HUES6 (cell line): ENCODE data around the gene TRMT44.

ENCODE experiments used
- H3K27ac ChIP-seq: 2 replicates; pipeline ENCODE4 v1.7.0; 2013; ENCODE audit warnings: low read depth, mild to moderate bottlenecking, low read length, inconsistent platforms
- H3K27me3 ChIP-seq: 2 replicates; pipeline ENCODE4 v1.6.1; 2013; ENCODE audit warnings: low read length; ENCODE audit not compliant: control insufficient read depth, insufficient read depth
- H3K36me3 ChIP-seq: 2 replicates; pipeline ENCODE4 v1.6.1; 2013; ENCODE audit warnings: low read length; ENCODE audit not compliant: control insufficient read depth, insufficient read depth
- H3K4me1 ChIP-seq: 2 replicates; pipeline ENCODE4 v1.6.1; 2013; ENCODE audit warnings: low read length; ENCODE audit not compliant: control insufficient read depth, insufficient read depth
- H3K4me3 ChIP-seq: 2 replicates; pipeline ENCODE4 v1.5.1; 2013; ENCODE audit warnings: low read depth, low read length
- H3K9ac ChIP-seq: one replicate; pipeline ENCODE4 v1.6.1; 2013; ENCODE audit warnings: mild to moderate bottlenecking, low read length
- H3K9me3 ChIP-seq: 2 replicates; pipeline ENCODE4 v1.6.1; 2013; ENCODE audit warnings: low read depth, low read length; ENCODE audit not compliant: control insufficient read depth, insufficient read depth

Gene TRMT44

DNA sequence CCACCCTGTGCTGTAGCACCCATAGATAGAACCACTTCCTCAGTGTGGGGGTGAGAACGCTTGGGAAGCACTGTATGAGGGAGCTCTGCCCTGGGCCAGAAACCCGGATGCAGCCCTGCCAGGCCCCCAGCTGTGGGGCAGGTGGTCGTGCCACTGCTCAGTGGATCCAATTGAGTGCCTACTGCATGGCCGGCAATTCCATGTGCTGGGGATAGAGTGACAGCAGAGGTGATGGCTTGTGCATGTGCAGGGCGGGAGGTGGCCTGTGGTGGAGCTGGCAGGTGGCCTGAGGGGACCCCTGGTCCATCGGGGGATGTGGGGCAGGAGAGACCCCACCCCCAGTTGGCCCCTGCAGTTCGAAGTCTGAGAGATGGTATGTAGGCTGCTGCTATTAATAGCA, 60.4 kb downstream of the TRMT44 start:
- Histone ChIP-seq H3K9me3 (peaks cover 21% of the 10 kb centered on the region), H3K27me3 (no peaks in the 10 kb centered on the region), H3K36me3 (no peaks in the 10 kb centered on the region), H3K9ac (no peak overlapping the region), H3K4me3 (no peak overlapping the region), H3K4me1 (peaks cover 8% of the 10 kb centered on the region), H3K27ac (no peak overlapping the region)

GRCh38 chr4:8501781-8502180, 61.2 kb downstream of the TRMT44 start:
- H3K27me3 ChIP-seq: no peaks in the 10 kb centered on the region
- no peak overlapping the region for H3K4me3 ChIP-seq
- H3K9me3 ChIP-seq: peaks cover 21% of the 10 kb centered on the region
- no peak overlapping the region for H3K9ac ChIP-seq
- no peak overlapping the region for H3K27ac ChIP-seq
- H3K4me1 ChIP-seq: peaks cover 16% of the 10 kb centered on the region
- H3K36me3 ChIP-seq: no peaks in the 10 kb centered on the region

DNA sequence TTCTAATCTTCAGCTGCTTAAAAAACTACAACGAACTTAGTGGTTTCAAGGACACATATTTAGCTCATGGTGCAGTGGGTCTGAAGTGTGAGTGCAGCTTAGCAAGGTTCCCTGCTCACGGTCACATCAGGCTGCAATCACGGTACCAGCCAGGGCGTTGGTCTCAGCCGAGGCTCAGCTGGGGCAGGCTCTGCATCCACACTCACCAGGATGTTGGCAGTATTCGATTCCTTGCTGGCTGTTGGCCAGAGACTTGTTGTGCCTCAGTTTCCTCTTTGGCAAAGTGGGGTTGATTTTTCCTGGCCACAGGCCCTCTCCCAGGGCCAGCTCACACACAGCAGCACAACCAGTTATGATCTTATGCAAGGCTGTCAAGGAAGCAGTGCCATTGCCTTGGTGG, 61.8 kb downstream of the TRMT44 start:
- no peak overlapping the region for H3K9ac ChIP-seq
- H3K9me3 ChIP-seq: peaks cover 18% of the 10 kb centered on the region
- H3K27ac ChIP-seq: no peak overlapping the region
- no peaks in the 10 kb centered on the region for H3K27me3 ChIP-seq
- peaks cover 22% of the 10 kb centered on the region for H3K4me1 ChIP-seq
- H3K4me3 ChIP-seq: no peak overlapping the region
- no peaks in the 10 kb centered on the region for H3K36me3 ChIP-seq

DNA sequence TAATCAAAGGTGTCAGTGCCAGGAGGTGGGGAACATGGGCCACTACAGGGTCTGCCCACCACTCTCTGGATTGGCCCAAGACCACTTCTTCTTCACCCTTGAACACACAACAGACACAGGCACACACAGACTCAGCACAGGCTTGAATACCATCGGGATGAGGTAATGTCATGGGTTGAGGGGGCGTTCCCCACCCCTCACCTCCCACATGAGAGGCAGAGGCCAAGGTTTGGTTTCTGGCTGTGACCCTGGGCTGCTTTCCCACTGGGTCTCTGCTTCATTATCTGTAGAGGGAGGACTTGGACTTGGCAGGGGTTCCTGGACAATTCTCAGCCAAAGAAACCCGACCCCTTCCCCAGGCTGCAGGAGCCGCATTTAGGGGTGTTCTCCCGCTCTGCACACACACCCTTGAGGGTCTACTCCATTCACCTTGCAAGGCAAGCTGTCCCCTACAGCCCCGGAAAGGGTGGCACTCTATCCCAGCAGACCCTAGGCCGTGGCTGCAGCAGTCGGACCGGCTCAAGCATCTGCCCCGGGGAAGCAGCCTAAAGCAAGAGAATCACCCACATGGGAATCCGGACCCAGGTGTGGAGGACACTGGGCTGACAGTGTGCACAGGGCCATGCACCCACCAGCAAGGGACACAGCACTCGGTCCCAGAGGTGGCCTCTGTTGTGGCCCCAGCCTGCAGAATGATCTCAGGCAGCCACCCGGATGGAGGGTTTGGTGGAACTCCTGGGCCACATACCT, 62.4 kb downstream of the TRMT44 start:
- peaks cover 26% of the 10 kb centered on the region for H3K4me1 ChIP-seq
- H3K9ac ChIP-seq: no peak overlapping the region
- H3K27ac ChIP-seq: no peak overlapping the region

DNA sequence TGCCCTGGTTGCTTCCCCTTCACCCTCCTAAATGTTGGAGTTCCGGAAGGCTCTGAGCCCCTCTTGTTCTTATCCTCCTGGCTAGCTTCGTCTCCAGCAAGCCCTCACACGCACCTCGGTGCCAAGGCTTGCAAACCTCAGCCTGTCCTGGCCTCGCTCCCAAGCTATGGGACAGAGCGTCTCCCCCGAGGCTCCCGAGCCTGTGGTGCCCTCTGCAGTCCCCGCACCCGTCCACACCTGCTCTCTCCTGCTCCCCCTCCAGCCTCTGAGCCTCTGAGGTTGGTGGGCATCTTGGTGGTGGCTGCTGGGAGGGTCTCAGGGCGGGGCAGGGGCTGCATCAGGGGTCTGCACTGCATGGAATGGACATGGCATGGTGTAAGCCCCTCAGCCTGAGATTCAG, 63.2 kb downstream of the TRMT44 start:
- H3K4me1 ChIP-seq: peaks cover 26% of the 10 kb centered on the region
- H3K9ac ChIP-seq: no peak overlapping the region

More for the DNA sequence above, 62.4 kb downstream of the TRMT44 start:
- Histone ChIP-seq H3K4me3 (no peak overlapping the region), H3K27me3 (no peaks in the 10 kb centered on the region), H3K9me3 (peaks cover 13% of the 10 kb centered on the region), H3K36me3 (no peaks in the 10 kb centered on the region)

DNA sequence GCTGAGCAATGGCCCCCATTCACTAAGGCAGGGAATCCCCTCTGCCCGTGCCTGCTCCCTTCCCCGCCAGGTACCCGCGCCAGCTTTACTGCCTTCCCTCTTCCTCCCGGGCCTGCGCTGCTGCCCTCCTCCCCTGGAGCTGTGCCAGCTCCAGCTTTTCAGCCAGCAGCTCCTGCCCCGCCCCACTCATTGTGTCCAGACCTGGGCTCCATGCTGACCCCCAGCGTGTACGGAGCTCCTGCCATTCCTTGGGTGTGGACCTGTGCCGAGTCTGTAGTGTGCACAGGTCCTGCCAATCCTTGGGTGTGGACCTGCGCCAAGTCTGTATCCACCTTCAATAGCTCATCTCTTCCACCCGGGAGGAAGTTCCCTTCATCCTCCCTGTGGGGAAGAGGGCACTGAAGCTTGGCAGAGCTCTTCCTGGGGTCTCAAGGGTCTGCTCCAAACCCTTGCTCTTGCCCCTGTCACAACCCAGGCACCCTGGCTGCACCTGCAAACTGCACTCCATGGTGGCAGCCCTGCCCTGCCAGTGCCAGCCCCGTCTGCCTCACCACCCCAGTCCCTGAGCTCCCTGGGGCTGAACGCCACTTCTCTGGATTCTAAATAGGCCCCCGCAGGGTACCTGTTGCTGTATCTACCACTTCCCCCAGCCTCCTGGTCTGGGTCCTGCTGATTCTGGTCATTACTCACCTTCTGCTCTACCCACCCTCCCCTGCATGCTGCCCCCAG, 63.9 kb downstream of the TRMT44 start:
- Histone ChIP-seq H3K36me3 (no peaks in the 10 kb centered on the region), H3K9me3 (peaks cover 10% of the 10 kb centered on the region), H3K4me3 (no peak overlapping the region), H3K27ac (no peak overlapping the region), H3K27me3 (no peaks in the 10 kb centered on the region), H3K9ac (no peak overlapping the region), H3K4me1 (peaks cover 26% of the 10 kb centered on the region)

More for the DNA sequence above, 63.2 kb downstream of the TRMT44 start:
- Histone ChIP-seq H3K4me3 (no peak overlapping the region), H3K27me3 (no peaks in the 10 kb centered on the region), H3K9me3 (peaks cover 12% of the 10 kb centered on the region), H3K36me3 (no peaks in the 10 kb centered on the region), H3K27ac (no peak overlapping the region)

DNA sequence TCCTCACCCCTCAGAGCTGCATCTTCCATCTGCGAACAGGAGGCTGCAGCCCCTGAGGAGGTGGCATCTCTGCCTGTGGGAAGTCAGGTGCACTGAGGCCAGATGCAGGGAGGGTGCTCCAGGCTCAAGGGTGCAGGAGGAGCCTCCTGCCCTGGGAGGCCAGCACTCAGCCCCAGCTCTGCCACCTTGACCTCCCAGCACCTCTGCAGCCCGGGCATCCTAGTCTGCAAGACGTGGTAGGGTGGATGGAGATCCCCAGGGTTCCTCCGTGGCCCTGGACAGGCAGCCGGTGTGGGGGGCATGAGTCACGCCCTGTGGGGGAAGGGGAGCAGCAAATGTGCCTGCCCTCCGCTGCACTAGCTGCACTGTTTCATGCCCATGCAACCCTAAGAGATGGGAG, 64.7 kb downstream of the TRMT44 start:
- Histone ChIP-seq H3K9me3 (peaks cover 10% of the 10 kb centered on the region), H3K9ac (no peak overlapping the region)

DNA sequence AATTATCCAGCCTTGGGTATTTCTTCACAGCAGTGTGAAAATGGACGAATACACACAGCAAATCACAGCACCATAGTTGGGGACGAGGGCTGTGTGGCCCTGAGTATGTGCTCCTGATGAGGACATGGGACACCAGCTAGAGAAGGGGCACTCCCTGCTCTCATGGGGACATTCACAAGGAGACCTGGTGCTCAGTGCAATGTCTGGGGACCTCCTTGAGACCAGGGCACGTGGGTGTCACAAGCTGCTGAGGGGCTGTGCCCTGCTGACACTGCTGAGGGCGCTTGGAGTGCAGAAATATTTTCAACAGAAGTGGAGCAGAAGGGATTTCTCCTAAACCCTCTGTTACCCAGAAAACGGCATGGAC, 65.4 kb downstream of the TRMT44 start:
- peaks cover 10% of the 10 kb centered on the region for H3K9me3 ChIP-seq
- H3K27me3 ChIP-seq: no peaks in the 10 kb centered on the region
- no peak overlapping the region for H3K27ac ChIP-seq
- no peaks in the 10 kb centered on the region for H3K36me3 ChIP-seq
- peaks cover 26% of the 10 kb centered on the region for H3K4me1 ChIP-seq
- peak overlapping the region; percentile 9 for H3K9ac ChIP-seq
- no peak overlapping the region for H3K4me3 ChIP-seq

More for the DNA sequence above, 64.7 kb downstream of the TRMT44 start:
- H3K27ac ChIP-seq: no peak overlapping the region
- H3K4me1 ChIP-seq: peaks cover 26% of the 10 kb centered on the region
- no peaks in the 10 kb centered on the region for H3K36me3 ChIP-seq
- H3K4me3 ChIP-seq: no peak overlapping the region
- no peaks in the 10 kb centered on the region for H3K27me3 ChIP-seq

- peaks cover 10% of the 10 kb centered on the region for H3K9me3 ChIP-seq
- peaks cover 26% of the 10 kb centered on the region for H3K4me1 ChIP-seq
- H3K4me3 ChIP-seq: no peak overlapping the region
- H3K27me3 ChIP-seq: no peaks in the 10 kb centered on the region
- peak overlapping the region; percentile 29; the same call in 1 of the 2 replicates for H3K27ac ChIP-seq
- H3K9ac ChIP-seq: peak overlapping the region; percentile 21
- no peaks in the 10 kb centered on the region for H3K36me3 ChIP-seq
Observed at GRCh38 chr4:8506373-8507195, 66.0 kb downstream of the TRMT44 start.

DNA sequence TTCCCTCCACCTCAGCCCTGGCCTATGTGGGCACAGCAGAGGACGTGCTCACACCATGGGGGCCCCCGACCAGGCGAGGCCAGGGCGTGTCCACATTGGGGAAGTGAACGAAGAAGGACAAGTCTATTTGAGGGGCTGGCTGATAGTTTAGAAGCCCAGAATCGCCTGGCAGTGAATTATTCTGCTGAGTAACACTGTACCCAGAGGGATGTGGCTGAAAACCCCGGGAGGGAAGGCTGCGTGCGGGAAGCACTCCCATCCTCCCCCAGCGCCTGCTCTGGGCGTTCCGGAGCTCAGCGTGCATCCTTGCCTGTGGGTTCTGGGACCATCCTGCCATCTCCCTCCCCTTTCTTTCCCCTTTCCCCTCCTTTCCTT, 66.6 kb downstream of the TRMT44 start:
- Histone ChIP-seq H3K27me3 (no peaks in the 10 kb centered on the region), H3K36me3 (no peaks in the 10 kb centered on the region), H3K9ac (peak overlapping the region; percentile 21), H3K4me3 (no peak overlapping the region), H3K4me1 (peaks cover 26% of the 10 kb centered on the region), H3K9me3 (peaks cover 5% of the 10 kb centered on the region), H3K27ac (no peak overlapping the region)

DNA sequence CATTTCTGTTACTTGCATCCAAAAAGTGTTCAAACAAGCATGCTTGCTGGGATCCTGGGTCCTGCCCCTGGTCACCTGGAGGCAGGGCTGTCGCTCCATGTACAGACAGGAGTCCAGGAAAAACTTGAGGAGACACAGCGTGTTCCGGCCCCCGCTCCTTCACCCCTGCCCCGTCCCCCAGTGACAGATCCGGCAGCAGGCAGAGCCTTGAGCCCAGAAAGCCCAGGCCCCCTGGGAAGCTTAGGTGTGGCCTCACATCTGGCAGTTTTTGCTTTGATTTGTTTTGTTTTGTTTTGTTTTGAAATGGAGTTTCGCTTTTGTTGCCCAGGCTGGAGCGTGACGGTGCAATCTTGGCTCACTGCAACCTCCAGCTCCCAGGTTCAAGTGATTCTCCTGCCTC, 67.0 kb downstream of the TRMT44 start:
- no peak overlapping the region for H3K27ac ChIP-seq
- H3K27me3 ChIP-seq: no peaks in the 10 kb centered on the region
- H3K9ac ChIP-seq: no peak overlapping the region
- H3K9me3 ChIP-seq: peaks cover 1% of the 10 kb centered on the region; the same call in 1 of the 2 replicates
- no peaks in the 10 kb centered on the region for H3K36me3 ChIP-seq
- H3K4me3 ChIP-seq: no peak overlapping the region
- peaks cover 26% of the 10 kb centered on the region for H3K4me1 ChIP-seq
